MM.1S (cell line): Measurements from ENCODE around the gene TPCN2.

Source experiments
- DNase-seq: peaks from one replicate; pipeline ENCODE4 v3.0.0-alpha.2; 2015
- H2AFZ ChIP-seq: fragments of 300-600 bp; sonication (generic); 2 replicates; pipeline ENCODE4 v1.6.0; 2016; ENCODE audit warnings: antibody characterized with exemption, low read length
- H3F3A ChIP-seq: fragments of 300-600 bp; sonication (generic); 2 replicates; pipeline ENCODE4 v1.6.1; 2016; ENCODE audit warnings: mild to moderate bottlenecking, antibody characterized with exemption, low read length, moderate library complexity, mixed read lengths; ENCODE audit not compliant: insufficient read depth
- H3K27ac ChIP-seq: fragments of 300-600 bp; sonication (generic); 2 replicates; pipeline ENCODE4 v1.5.1; 2016; ENCODE audit warnings: mild to moderate bottlenecking, low read length
- H3K27me3 ChIP-seq: fragments of 300-600 bp; sonication (generic); replicated peaks from 2 replicates; pipeline ENCODE4 v1.6.0; 2016; ENCODE audit warnings: low read length; ENCODE audit not compliant: insufficient read depth
- H3K36me3 ChIP-seq: fragments of 300-600 bp; sonication (generic); replicated peaks from 2 replicates; pipeline ENCODE4 v1.6.1; 2016; ENCODE audit warnings: mild to moderate bottlenecking, low read length, mixed read lengths; ENCODE audit not compliant: insufficient read depth
- H3K4me1 ChIP-seq: fragments of 300-600 bp; sonication (generic); 2 replicates; pipeline ENCODE4 v1.6.1; 2016; ENCODE audit warnings: low read length, mixed read lengths
- H3K4me2 ChIP-seq: fragments of 300-600 bp; sonication (generic); 2 replicates; pipeline ENCODE4 v1.6.0; 2016; ENCODE audit warnings: low read depth, low read length
- H3K4me3 ChIP-seq: fragments of 300-600 bp; sonication (generic); 2 replicates; pipeline ENCODE4 v1.5.1; 2016; ENCODE audit warnings: low read length, mixed read lengths
- H3K79me2 ChIP-seq: fragments of 300-600 bp; sonication (generic); 2 replicates; pipeline ENCODE4 v1.6.1; 2016; ENCODE audit warnings: mixed run types, low read length, mixed read lengths
- H3K9ac ChIP-seq: fragments of 300-600 bp; sonication (generic); 2 replicates; pipeline ENCODE4 v1.6.1; 2016; ENCODE audit warnings: low read length, mixed read lengths
- H3K9me2 ChIP-seq: fragments of 300-600 bp; sonication (generic); replicated peaks from 2 replicates; pipeline ENCODE4 v1.6.1; 2016; ENCODE audit warnings: mild to moderate bottlenecking, low read length, mixed read lengths; ENCODE audit not compliant: insufficient read depth
- H3K9me3 ChIP-seq: fragments of 300-600 bp; sonication (generic); replicated peaks from 2 replicates; pipeline ENCODE4 v1.6.1; 2016; ENCODE audit warnings: mild to moderate bottlenecking, low read length, mixed read lengths; ENCODE audit not compliant: insufficient read depth
- H4K20me1 ChIP-seq: fragments of 300-600 bp; sonication (generic); 2 replicates; pipeline ENCODE4 v1.6.1; 2016; ENCODE audit warnings: mild to moderate bottlenecking, low read length, moderate library complexity, mixed read lengths; ENCODE audit not compliant: insufficient read depth
- EZH2 ChIP-seq: fragments of 300-600 bp; sonication (generic); optimal IDR thresholded peaks from 2 replicates; pipeline ENCODE3; 2017; ENCODE audit warnings: low read depth, mild to moderate bottlenecking, antibody characterized with exemption, low read length, mixed read lengths
- EZH2phosphoT487 ChIP-seq: fragments of 300-600 bp; sonication (generic); IDR thresholded peaks from 2 replicates; pipeline ENCODE4 v1.6.1; 2018; ENCODE audit warnings: antibody characterized with exemption, low read length
- TF ChIP-seq, protein P1 (sequence below): fragments of 300-600 bp; sonication (generic); IDR thresholded peaks from 2 replicates; pipeline ENCODE4 v1.5.1; 2016; ENCODE audit warnings: antibody characterized with exemption, low read length, mixed read lengths

TPCN2 gene

DNA sequence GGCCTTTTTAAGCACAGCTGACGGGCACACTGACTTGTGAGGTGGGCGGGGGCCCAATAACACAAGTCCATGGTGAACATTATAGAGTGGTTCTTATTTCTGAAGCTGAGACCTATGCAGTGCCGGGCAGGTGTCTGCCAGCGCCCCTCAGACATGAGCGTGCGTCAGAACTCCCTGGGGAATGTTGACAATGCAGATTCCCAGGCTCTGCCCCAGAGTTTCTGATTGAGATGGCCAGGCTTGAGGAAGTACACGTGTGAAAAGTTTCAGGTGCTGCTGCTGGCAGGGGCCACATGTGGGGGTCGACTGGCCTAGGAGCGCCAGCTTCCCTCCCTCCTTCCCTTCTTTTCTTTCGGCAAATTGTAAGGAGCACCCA lies 46.2 kb downstream of the TPCN2 start:
- no peaks in the 10 kb centered on the region for H3F3A ChIP-seq
- H4K20me1 ChIP-seq = no peaks in the 10 kb centered on the region
- H3K27ac ChIP-seq = no peak overlapping the region
- no peak overlapping the region for H2AFZ ChIP-seq
- no peak overlapping the region for H3K4me3 ChIP-seq
- no peaks in the 10 kb centered on the region for H3K4me1 ChIP-seq
- no peaks in the 10 kb centered on the region for H3K36me3 ChIP-seq
- no peaks in the 10 kb centered on the region for H3K9me2 ChIP-seq
- peaks cover 13% of the 10 kb centered on the region for H3K27me3 ChIP-seq
- DNase-seq = no peak
- no peaks in the 10 kb centered on the region for H3K79me2 ChIP-seq
- TF ChIP-seq, protein P1, sequence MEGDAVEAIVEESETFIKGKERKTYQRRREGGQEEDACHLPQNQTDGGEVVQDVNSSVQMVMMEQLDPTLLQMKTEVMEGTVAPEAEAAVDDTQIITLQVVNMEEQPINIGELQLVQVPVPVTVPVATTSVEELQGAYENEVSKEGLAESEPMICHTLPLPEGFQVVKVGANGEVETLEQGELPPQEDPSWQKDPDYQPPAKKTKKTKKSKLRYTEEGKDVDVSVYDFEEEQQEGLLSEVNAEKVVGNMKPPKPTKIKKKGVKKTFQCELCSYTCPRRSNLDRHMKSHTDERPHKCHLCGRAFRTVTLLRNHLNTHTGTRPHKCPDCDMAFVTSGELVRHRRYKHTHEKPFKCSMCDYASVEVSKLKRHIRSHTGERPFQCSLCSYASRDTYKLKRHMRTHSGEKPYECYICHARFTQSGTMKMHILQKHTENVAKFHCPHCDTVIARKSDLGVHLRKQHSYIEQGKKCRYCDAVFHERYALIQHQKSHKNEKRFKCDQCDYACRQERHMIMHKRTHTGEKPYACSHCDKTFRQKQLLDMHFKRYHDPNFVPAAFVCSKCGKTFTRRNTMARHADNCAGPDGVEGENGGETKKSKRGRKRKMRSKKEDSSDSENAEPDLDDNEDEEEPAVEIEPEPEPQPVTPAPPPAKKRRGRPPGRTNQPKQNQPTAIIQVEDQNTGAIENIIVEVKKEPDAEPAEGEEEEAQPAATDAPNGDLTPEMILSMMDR = no peak
- TF ChIP-seq EZH2phosphoT487 (no peak), EZH2 (no peak)
- H3K9ac ChIP-seq = no peak overlapping the region
- H3K4me2 ChIP-seq = no peak overlapping the region
- H3K9me3 ChIP-seq = no peaks in the 10 kb centered on the region

DNA sequence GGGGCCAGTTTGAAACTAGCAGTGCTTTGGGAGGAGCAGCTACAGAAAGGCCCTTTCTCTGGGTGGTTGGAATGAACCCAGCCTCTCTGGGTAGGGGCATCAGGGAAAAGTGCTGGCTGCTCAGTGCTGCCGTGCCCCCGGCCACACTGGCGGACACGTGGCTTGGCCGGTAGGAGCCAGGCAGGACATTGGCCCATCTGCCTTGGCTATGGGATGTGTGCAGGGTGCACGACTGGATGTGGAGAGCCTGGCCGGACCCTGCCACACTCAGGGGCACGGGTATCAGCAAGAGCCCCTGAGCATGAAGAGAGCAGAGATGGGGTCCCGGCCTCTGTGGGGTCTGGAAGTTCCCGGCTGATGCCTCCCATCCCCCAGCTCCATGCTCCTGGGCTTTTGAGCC lies 46.6 kb downstream of the TPCN2 start:
- H3K79me2 ChIP-seq = no peaks in the 10 kb centered on the region
- TF ChIP-seq EZH2phosphoT487 = no peak

DNA sequence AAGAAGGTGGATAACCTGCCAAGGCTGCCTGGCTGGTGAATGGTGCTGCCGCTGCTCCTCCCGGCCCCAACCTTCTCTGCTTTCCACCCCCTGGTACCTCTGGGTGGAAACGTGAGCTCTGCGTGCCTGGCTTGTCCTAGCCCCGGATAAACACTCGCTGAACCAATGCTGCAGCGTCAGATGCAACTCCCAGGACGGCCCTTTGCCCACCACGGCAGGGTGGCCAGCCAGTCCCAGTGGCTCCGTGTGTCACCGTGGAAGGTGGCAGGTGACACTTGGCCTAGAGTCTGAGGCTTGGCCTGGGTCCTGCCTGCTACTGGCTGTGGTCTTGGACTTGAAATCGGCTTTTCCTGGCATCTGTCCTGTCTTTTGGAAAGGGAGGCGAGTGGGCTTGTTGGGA lies 47.7 kb downstream of the TPCN2 start:
- Histone ChIP-seq H3K79me2 (no peaks in the 10 kb centered on the region), H3K4me2 (no peak overlapping the region), H3K9me3 (no peaks in the 10 kb centered on the region), H3K27me3 (peaks cover 23% of the 10 kb centered on the region), H3K4me1 (no peaks in the 10 kb centered on the region), H3K9me2 (no peaks in the 10 kb centered on the region), H4K20me1 (no peaks in the 10 kb centered on the region), H2AFZ (no peak overlapping the region), H3F3A (no peaks in the 10 kb centered on the region), H3K27ac (no peak overlapping the region), H3K36me3 (no peaks in the 10 kb centered on the region), H3K4me3 (no peak overlapping the region), H3K9ac (no peak overlapping the region)
- TF ChIP-seq EZH2phosphoT487 (no peak), EZH2 (no peak)
- TF ChIP-seq, protein P1 = no peak
- DNase-seq = no peak

More for the DNA sequence above, 46.6 kb downstream of the TPCN2 start:
- H4K20me1 ChIP-seq = no peaks in the 10 kb centered on the region
- no peak for DNase-seq
- H3K27ac ChIP-seq = no peak overlapping the region
- peaks cover 17% of the 10 kb centered on the region for H3K27me3 ChIP-seq
- H3K9me3 ChIP-seq = no peaks in the 10 kb centered on the region
- no peak overlapping the region for H2AFZ ChIP-seq
- no peak overlapping the region for H3K4me2 ChIP-seq
- H3K9me2 ChIP-seq = no peaks in the 10 kb centered on the region
- H3K4me3 ChIP-seq = no peak overlapping the region
- H3K36me3 ChIP-seq = no peaks in the 10 kb centered on the region
- no peaks in the 10 kb centered on the region for H3K4me1 ChIP-seq
- H3K9ac ChIP-seq = no peak overlapping the region
- H3F3A ChIP-seq = no peaks in the 10 kb centered on the region

- Histone ChIP-seq H3K9me3 (no peaks in the 10 kb centered on the region), H3K27ac (no peak overlapping the region), H3K9ac (no peak overlapping the region), H3K36me3 (no peaks in the 10 kb centered on the region), H3K4me3 (no peak overlapping the region), H3K4me1 (no peaks in the 10 kb centered on the region), H3K4me2 (no peak overlapping the region), H3K27me3 (peaks cover 24% of the 10 kb centered on the region), H3K79me2 (no peaks in the 10 kb centered on the region), H3F3A (no peaks in the 10 kb centered on the region), H2AFZ (no peak overlapping the region), H3K9me2 (no peaks in the 10 kb centered on the region), H4K20me1 (no peaks in the 10 kb centered on the region)
- TF ChIP-seq, protein P1 = no peak
- TF ChIP-seq EZH2 = no peak
- no peak for TF ChIP-seq EZH2phosphoT487
- DNase-seq = no peak
Observed at GRCh38 chr11:69097263-69097662, 48.5 kb downstream of the TPCN2 start.
